LNCaP clone FGC (cell line): Measurements from ENCODE around the gene SBF2.
A peak's percentile ranks its signal among the peaks of the same experiment; 100 is the strongest.
"Not testable (repeated sequence)": the region's sequence is repeated elsewhere in the genome, so short reads cannot be mapped to it uniquely, and the experiment has no call there.

Experiments used
- DNase-seq: peaks from one replicate; pipeline ENCODE4 v3.0.0-alpha.2; 2011; ENCODE audit warnings: low read depth
- H3K4me3 ChIP-seq: 2 replicates; pipeline ENCODE4 v1.5.1; 2011; ENCODE audit warnings: mild to moderate bottlenecking, low read depth, low read length, control low read depth
- TF ChIP-seq, protein P1 (sequence below): IDR thresholded peaks from 2 replicates; pipeline ENCODE4 v1.5.1; 2012; ENCODE audit warnings: mild to moderate bottlenecking; ENCODE audit not compliant: control insufficient read depth, insufficient read depth; ENCODE audit errors: extremely low read depth

Gene SBF2

DNA sequence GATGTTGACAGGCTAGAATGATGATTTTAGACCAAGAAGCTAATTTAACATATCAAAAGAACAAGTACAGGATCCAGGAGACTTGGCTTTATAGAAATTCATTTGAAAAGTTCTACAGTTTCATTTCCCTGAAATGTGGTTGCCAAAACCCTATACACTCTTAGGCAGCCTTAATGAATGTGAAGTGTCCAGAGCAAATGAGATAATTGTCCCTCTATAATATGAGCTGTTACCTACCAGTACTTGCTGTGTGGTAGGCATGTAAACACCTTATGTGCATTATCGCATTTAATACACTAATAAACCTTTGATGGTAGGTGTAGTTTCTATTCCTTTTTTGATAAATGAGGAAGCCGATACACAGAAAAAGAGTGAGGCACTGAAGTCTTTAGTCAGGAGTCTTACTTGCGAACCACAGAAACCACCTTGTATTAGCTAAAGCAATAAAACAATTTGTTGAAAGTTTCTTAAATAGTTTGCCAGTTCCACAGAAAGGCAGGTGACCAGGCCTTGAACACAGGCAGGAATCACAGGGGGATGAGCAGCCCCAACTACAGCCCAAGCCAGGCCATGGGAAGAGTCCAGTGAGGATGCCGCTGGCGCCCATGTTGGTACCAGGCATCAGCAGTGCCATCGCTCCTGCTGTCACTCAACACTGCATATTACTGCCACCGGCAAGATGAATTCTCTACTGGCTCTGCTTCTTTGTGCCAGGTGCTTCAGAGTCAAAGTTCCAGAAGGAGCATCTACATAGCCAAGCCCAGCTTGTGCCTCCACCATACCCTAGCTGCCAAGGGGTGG lies 548.4 kb downstream of the SBF2 start:
- TF ChIP-seq, protein P1, sequence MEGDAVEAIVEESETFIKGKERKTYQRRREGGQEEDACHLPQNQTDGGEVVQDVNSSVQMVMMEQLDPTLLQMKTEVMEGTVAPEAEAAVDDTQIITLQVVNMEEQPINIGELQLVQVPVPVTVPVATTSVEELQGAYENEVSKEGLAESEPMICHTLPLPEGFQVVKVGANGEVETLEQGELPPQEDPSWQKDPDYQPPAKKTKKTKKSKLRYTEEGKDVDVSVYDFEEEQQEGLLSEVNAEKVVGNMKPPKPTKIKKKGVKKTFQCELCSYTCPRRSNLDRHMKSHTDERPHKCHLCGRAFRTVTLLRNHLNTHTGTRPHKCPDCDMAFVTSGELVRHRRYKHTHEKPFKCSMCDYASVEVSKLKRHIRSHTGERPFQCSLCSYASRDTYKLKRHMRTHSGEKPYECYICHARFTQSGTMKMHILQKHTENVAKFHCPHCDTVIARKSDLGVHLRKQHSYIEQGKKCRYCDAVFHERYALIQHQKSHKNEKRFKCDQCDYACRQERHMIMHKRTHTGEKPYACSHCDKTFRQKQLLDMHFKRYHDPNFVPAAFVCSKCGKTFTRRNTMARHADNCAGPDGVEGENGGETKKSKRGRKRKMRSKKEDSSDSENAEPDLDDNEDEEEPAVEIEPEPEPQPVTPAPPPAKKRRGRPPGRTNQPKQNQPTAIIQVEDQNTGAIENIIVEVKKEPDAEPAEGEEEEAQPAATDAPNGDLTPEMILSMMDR: no peak
- H3K4me3 ChIP-seq: no peak overlapping the region
- no peak for DNase-seq

- DNase-seq, H3K4me3 ChIP-seq: not testable (repeated sequence)
Observed at GRCh38 chr11:9743512-9743911, 550.5 kb downstream of the SBF2 start.

GRCh38 chr11:9741260-9741659 lies 552.8 kb downstream of the SBF2 start:
- no peak for DNase-seq
- TF ChIP-seq, protein P1: no peak
- no peak overlapping the region for H3K4me3 ChIP-seq

- H3K4me3 ChIP-seq: no peak overlapping the region
- DNase-seq: peak; percentile 88
- TF ChIP-seq, protein P1: no peak
Observed at GRCh38 chr11:9740202-9740883, 553.7 kb downstream of the SBF2 start.

DNA sequence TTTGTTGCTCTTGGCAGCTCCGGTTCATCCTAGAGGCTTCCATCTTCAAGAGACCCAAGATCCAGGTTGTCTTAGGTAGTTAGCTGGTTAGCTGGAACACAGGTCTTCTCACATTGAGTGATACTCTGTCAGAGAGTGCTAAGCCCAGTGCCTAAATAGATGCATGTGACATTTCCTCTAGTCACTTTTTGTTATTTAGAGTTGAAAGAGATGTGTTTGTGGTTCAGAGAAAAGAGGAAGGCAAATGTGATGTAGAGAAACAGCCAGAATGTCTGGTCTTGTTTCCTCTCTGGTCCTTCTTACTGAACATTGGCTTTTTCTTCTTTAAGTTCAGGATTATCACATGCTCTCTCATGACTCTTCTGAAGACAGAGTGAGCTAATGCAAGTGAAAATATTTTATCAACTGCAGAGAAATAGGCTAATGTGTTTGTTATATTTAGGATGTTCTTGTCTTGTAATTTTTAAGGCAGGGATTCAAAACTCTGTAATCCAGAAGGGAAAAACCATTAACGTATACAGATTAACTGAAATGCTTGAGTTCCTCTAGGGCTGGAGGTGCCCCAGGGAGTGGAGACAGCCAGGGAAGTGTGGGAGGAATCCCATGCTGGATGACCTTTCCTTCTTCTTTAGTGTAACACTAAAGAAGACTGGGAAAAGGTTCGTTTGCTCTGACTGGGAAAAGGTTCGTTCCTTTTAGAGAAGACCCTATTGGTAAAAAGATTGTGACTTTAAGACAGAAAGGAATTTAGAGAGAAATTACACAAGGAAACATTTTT lies 554.7 kb downstream of the SBF2 start:
- H3K4me3 ChIP-seq: no peak overlapping the region
- TF ChIP-seq, protein P1: no peak
- no peak for DNase-seq

DNA sequence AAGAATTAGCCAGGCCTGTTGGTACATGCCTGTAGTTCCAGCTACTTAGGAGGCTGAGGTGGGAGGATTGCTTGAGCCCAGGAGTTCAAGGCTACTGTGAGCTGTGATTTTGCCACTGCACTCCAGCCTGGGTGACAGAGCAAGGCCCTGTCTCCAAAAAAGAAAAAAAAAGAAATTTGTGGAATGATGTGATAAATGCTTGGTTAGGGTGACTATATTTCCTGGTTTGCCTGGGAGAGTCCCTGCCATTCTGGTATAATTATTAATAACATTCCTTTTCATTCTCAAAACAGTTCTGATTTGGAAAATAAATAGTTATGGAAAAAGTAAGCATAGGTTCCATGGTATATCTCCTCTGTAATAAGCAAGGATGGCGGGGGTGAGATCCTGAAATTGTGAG lies 555.3 kb downstream of the SBF2 start:
- no peak overlapping the region for H3K4me3 ChIP-seq
- no peak for DNase-seq
- TF ChIP-seq, protein P1: no peak

- no peak overlapping the region for H3K4me3 ChIP-seq
- TF ChIP-seq, protein P1: no peak
- DNase-seq: no peak
Observed at GRCh38 chr11:9738116-9738515, 555.9 kb downstream of the SBF2 start.
